Smooth muscle cell (in vitro differentiated cells): Measurements from ENCODE around the gene MVB12A. TPM values are rescaled to one million over a fixed set of nuclear protein-coding genes. Genes with fewer than 3 reads are reported as not detected.
A peak's percentile ranks its signal among the peaks of the same experiment; 100 is the strongest.

Experiments
- DNase-seq: peaks from one replicate; lab custom pipeline; 2025; ENCODE audit not compliant: unreplicated experiment; lab: John Stamatoyannopoulos, UW
- H2AFZ ChIP-seq: fragments of 200-600 bp; sonication (generic); 2 replicates; pipeline ENCODE4 v1.6.0; 2016; ENCODE audit warnings: antibody characterized with exemption, low read depth, mild to moderate bottlenecking
- H3F3A ChIP-seq: fragments of 200-600 bp; sonication (generic); 2 replicates; pipeline ENCODE4 v1.6.0; 2017; ENCODE audit warnings: antibody characterized with exemption, low read depth
- H3K27ac ChIP-seq: fragments of 200-600 bp; sonication (generic); 2 replicates; pipeline ENCODE4 v1.5.1; 2016; ENCODE audit warnings: low read depth, mild to moderate bottlenecking
- H3K27me3 ChIP-seq: fragments of 200-600 bp; sonication (generic); 2 replicates; pipeline ENCODE4 v1.6.1; 2016; ENCODE audit warnings: low read depth, mild to moderate bottlenecking
- H3K36me3 ChIP-seq: fragments of 200-600 bp; sonication (generic); 2 replicates; pipeline ENCODE4 v1.5.1; 2016; ENCODE audit warnings: low read depth
- H3K4me1 ChIP-seq: fragments of 200-600 bp; sonication (generic); 2 replicates; pipeline ENCODE4 v1.5.1; 2016; ENCODE audit warnings: low read depth
- H3K4me2 ChIP-seq: fragments of 200-600 bp; sonication (generic); 2 replicates; pipeline ENCODE4 v1.6.0; 2016; ENCODE audit warnings: mild to moderate bottlenecking
- H3K4me3 ChIP-seq: fragments of 200-600 bp; sonication (generic); 2 replicates; pipeline ENCODE4 v1.5.1; 2016; ENCODE audit warnings: mild to moderate bottlenecking
- H3K79me2 ChIP-seq: fragments of 200-600 bp; sonication (generic); 2 replicates; pipeline ENCODE4 v1.6.0; 2016; ENCODE audit warnings: low read depth, mild to moderate bottlenecking
- H3K9ac ChIP-seq: fragments of 200-600 bp; sonication (generic); 2 replicates; pipeline ENCODE4 v1.6.0; 2016; ENCODE audit warnings: low read depth
- H3K9me3 ChIP-seq: fragments of 200-600 bp; sonication (generic); replicated peaks from 2 replicates; pipeline ENCODE4 v1.5.1; 2016; ENCODE audit warnings: low read depth
- H4K20me1 ChIP-seq: fragments of 200-600 bp; sonication (generic); 2 replicates; pipeline ENCODE4 v1.6.0; 2016; ENCODE audit warnings: low read depth
- WGBS: methylation state at CpG from one replicate; pipeline ENCODE4 v1.1.7; 2016; ENCODE audit warnings: low lambda C conversion rate; 5-methylcytosine and 5-hydroxymethylcytosine counted together
- polyA plus RNA-seq: library from polyadenylated mRNA; unstranded; fragments of >200 nt; fragmentation: Nextera tagmentation; extraction: Ambion mirVana; gene quantifications from 2 replicates; pipeline ENCODE4 v1.2.1, GENCODE V29; 2016
- total RNA-seq: library from RNA; depleted of rRNA; stranded (reverse); fragments of >200 nt; gene quantifications from 2 replicates; pipeline ENCODE4 v1.2.3, GENCODE V29; 2014
- TF ChIP-seq, protein P1 (sequence below): fragments of 200-600 bp; sonication (generic); IDR thresholded peaks from 2 replicates; pipeline ENCODE4 v1.5.1; 2017; ENCODE audit warnings: borderline replicate concordance, mild to moderate bottlenecking, antibody characterized with exemption; ENCODE audit not compliant: insufficient read depth, poor library complexity, severe bottlenecking

MVB12A gene
- total and polyA plus RNA-seq, 2 experiments from 2014 or later, result 68.1 to 98.1 TPM

DNA sequence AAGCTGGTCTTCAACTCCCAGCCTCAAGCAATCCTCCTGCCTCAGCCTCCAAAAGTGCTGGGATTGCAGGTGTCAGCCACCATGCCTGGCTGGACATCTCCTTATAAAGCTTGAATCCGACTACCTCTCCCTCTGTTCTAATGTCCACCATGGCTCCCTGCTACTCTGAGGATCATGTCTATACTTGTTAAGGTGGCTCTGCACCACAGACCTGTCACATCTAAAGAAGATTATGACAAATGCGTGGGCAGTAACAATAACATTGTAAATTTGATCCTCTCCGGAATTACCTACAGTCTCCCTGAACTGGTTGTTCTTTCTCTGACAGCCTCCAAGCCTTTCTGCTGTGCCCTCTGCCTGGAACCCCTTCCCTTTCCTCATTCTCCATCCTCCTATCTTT, 39.1 kb downstream of the MVB12A start:
- H3K4me3 ChIP-seq, result no peak overlapping the region

DNA sequence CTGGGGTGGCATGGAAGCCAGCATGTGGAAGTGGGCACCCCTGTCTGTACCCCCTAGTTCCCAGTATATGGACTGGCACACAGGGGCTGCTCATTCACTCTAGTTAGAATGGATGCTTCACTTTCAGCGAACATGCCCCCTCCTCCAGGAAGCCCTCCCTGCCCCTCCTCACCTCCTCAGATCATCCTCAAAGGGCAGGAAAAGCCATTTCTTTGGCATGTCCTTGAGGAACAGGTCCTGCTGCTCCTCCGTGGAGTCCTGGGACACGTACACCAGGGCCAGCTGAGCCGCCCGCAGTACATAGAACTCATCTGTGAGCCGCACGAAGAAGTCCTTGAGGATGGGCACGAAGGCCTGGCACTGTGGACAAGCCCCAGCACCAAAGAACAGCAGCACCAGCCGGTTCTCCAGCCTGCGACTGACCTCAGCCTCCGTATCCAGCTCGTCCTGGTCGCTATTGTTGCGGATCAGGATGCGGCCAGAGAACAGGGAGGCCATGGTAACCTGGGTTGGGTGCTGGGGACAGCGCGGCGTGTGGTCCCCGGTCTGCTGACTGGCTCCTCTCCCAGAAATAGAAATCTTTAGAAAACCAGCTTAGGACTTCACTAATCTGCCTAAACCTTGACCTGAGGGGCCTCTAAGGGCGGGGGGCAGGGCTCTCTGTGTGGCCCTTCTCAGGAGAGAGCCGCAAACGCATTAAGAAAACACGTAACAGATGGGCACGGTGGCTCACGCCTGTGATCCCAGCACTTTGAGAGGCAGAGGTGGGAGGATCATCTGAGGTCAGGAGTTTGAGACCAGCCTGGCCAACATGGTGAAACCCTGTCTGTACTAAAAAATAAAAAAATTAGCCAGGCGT, 40.8 kb downstream of the MVB12A start, which contains the start of gene NXNL1:
Gene NXNL1, minus strand, starts transcription at position 555 of the 859 bp plus-strand sequence. Its CDS starts 57 bp downstream, at position 498.
- Histone ChIP-seq H3K27ac (no peak within 1 kb of the TSS), H3F3A (no peaks in the 10 kb centered on the region), H3K4me2 (no peak within 1 kb of the TSS), H3K36me3 (no peaks in the 10 kb centered on the region), H3K4me3 (no peak within 1 kb of the TSS), H3K27me3 (peaks cover 24% of the 10 kb centered on the region), H3K9me3 (no peaks in the 10 kb centered on the region), H3K79me2 (no peaks in the 10 kb centered on the region), H3K9ac (no peak within 1 kb of the TSS), H4K20me1 (no peaks in the 10 kb centered on the region), H2AFZ (no peak within 1 kb of the TSS), H3K4me1 (no peaks in the 10 kb centered on the region)
- TF ChIP-seq, protein P1, sequence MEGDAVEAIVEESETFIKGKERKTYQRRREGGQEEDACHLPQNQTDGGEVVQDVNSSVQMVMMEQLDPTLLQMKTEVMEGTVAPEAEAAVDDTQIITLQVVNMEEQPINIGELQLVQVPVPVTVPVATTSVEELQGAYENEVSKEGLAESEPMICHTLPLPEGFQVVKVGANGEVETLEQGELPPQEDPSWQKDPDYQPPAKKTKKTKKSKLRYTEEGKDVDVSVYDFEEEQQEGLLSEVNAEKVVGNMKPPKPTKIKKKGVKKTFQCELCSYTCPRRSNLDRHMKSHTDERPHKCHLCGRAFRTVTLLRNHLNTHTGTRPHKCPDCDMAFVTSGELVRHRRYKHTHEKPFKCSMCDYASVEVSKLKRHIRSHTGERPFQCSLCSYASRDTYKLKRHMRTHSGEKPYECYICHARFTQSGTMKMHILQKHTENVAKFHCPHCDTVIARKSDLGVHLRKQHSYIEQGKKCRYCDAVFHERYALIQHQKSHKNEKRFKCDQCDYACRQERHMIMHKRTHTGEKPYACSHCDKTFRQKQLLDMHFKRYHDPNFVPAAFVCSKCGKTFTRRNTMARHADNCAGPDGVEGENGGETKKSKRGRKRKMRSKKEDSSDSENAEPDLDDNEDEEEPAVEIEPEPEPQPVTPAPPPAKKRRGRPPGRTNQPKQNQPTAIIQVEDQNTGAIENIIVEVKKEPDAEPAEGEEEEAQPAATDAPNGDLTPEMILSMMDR, result no peak
- no peak for DNase-seq
- 86% methylated on average over 26 of the region's 26 CpGs for WGBS

More for the DNA sequence above, 39.1 kb downstream of the MVB12A start:
- TF ChIP-seq, protein P1, result no peak
- Histone ChIP-seq H3K4me2 (no peak overlapping the region), H2AFZ (no peak overlapping the region), H4K20me1 (no peaks in the 10 kb centered on the region), H3K27ac (no peak overlapping the region), H3K9ac (no peak overlapping the region), H3K36me3 (no peaks in the 10 kb centered on the region), H3K4me1 (no peaks in the 10 kb centered on the region), H3K27me3 (peaks cover 40% of the 10 kb centered on the region), H3K9me3 (no peaks in the 10 kb centered on the region), H3F3A (no peaks in the 10 kb centered on the region), H3K79me2 (no peaks in the 10 kb centered on the region)
- no peak for DNase-seq
- 83% methylated on average over 3 of the region's 3 CpGs for WGBS

DNA sequence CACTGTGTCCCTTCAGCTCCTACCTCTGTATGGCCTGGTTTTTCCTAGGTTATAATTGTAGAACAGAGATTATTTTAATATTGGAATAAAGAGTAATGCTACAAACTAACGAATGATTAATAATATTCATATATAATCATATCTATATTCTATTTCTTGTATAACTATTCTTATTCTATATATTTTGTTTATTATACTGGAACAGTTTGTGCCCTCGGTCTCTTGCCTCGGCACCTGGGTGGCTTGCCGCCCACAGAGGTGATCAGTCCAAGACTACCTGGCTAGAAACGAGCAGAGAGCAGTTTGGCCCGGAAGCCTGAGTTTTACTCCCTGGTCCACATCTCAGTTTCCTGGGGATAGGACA, 46.6 kb downstream of the MVB12A start:
- Histone ChIP-seq H2AFZ (no peak overlapping the region), H4K20me1 (peaks cover 4% of the 10 kb centered on the region), H3K79me2 (peaks cover 6% of the 10 kb centered on the region), H3F3A (no peaks in the 10 kb centered on the region), H3K36me3 (no peaks in the 10 kb centered on the region), H3K4me2 (peak overlapping the region; percentile 62), H3K9me3 (no peaks in the 10 kb centered on the region), H3K4me3 (no peak overlapping the region), H3K27ac (no peak overlapping the region), H3K4me1 (peaks cover 12% of the 10 kb centered on the region), H3K27me3 (no peaks in the 10 kb centered on the region), H3K9ac (no peak overlapping the region)
- no peak for DNase-seq
- TF ChIP-seq, protein P1, result no peak
- 44% methylated on average over 6 of the region's 6 CpGs for WGBS
